IPS-NIHi7 (cell line): ENCODE results near the gene IGFL4.

Experiments used
- DNase-seq: peaks from one replicate; pipeline ENCODE4 v3.0.0; 2012; ENCODE audit warnings: mixed read lengths; ENCODE audit errors: extremely low spot score

IGFL4 gene

GRCh38 chr19:46020819-46021125 lies 20.0 kb downstream of the IGFL4 start:
- DNase-seq, result no peak

DNA sequence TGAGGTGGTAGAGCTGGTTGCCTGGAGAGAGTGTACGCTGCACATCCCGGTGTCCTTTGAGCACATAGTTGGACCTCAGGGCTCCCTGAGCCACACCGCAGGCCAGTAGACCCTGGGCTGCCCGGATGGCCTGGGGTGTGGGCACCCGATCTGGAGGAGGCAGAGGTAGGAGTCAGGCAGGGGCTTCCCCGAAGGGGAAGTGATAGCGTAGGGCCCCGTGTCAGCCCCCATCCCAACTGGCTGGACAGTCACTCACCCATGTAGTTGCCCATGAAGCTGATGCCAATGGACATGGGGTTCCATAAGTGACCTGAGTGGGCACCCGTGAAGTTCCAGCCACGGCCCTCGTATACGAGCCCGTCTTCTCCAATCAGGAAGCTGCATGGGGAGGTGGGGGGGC lies 21.5 kb downstream of the IGFL4 start:
- no peak for DNase-seq

DNA sequence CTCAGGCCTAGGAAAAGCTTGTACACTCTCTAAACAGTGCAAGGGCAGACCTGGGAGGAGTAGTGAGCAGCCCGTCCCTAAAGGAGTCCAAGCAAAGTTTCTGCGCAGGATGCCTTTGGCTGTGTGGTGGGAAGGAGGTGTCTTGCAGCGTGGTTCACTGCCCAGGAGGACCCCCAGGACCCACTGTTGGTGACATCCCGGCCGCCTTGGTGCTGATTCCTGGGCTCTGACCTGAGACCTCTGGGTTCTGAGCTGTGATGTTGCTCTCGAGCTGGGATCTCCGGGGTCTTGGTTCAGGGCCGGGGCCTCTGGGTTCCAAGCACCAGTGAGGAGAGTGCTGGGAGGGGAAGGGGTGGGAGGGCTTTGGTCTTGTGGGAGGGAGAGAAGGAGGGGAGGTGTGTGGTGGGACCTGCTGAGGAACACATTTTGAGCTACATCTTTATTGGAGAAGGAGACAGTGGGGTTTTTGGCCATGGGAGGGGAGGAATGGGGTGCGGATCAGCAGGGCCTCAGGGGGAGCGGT lies 22.0 kb downstream of the IGFL4 start:
- no peak for DNase-seq

- DNase-seq, result no peak
Measured at GRCh38 chr19:46017874-46018675, 22.7 kb downstream of the IGFL4 start.

DNA sequence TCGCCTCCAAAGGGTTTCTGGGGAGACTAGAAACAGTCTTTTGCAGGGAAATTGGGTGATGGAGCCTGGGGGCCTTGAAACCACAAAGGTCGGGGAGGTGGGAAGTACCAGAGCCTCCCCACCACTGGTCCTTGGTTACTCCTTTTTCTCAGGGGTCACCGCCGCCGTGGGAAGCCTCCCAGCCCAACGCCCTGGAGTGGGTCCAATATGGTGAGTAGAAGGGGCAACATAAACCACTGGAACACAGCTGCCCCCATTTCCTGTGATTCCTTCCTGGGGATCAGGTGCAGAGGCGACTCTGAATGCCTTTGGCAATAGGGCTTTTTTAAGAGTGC lies 23.7 kb downstream of the IGFL4 start:
- DNase-seq, result no peak

DNA sequence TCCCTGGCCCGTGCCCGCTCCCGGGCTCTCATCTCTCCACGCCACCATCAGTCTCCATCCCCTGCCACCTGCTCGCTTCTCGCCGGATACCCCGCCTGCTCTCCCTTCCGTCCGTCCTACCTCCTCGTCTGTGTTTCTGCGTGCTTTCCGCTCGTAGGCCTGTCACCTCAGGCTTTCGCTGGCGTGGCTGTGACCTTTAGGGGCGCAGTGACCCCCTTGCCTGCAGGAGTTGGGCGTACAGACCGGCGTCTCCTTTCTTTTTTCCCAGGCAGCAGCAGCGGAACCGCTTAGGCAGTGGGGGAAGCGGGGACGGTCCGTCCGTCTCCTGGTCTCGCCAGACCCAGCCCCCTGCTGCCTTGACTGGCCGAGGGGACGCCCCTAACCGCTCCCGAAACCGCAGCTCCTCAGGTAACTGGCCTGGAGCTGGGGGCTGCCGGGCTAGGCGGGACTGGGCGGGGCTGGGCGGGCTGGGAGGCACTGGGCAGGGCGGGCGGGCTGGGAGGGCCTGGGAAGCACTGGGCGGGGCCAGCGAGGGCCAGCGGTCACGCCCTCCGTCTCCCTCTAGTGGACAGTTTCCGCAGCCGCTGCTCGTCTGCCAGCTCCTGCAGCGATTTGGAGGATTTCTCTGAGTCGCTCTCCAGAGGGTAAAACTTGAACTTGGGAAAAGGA lies 24.2 kb downstream of the IGFL4 start:
- DNase-seq, result peak; percentile 92

- DNase-seq, result no peak
Measured at GRCh38 chr19:46015687-46016425, 24.9 kb downstream of the IGFL4 start.

- peak; percentile 90 for DNase-seq
Measured at GRCh38 chr19:46014941-46015686, 25.7 kb downstream of the IGFL4 start.

- no peak for DNase-seq
Measured at GRCh38 chr19:46014534-46014933, 26.3 kb downstream of the IGFL4 start.

GRCh38 chr19:46009530-46010510 lies 31.0 kb downstream of the IGFL4 start:
- peak; percentile 78 for DNase-seq

DNA sequence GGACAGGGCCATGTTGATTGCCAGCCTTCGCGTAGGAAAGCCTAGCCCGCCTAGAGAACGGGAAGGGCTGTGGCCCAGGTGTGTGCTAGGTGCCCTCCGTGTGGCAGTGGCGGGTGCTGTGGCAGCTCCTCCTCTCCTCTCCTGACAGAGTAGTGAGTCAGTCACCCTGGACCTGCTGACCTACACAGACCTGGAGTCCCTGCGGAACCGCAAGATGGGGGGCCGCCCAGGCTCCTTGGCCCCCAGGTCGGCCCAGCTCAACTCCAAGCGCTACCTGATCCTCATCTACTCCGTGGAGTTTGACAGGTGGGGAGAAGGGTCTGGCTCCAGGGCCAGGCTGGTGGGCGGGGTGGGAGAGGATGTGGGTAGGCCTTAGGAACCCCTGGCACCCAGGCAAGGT lies 34.4 kb downstream of the IGFL4 start:
- no peak for DNase-seq

DNA sequence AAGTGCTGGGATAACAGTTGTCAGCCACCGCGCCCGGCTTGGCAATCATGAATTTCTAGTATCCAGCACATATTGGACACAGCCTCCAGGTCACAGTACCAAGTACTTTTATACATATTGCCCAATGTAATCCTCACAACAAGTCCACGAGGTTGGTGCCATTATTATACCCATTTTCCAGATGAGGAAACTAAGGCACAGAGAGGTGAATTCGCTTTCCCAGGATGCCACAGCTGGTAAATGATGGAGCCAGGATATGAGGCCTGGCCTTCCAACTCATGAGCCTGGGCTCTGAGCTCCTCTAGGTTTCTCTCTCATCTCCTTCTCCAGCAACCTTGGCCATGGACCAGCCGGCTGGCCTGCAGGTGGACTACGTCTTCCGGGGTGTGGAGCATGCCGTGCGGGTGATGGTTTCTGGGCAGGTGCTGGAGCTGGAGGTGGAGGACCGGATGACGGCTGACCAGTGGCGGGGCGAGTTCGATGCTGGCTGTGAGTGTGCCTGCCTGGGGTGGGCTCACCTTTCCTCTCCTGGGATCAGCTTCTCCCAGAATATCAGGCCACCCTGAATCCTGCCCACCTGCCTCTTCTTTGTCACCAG lies 38.0 kb downstream of the IGFL4 start:
- DNase-seq, result no peak

GRCh38 chr19:46000491-46001246 lies 40.1 kb downstream of the IGFL4 start:
- DNase-seq, result peak; percentile 87

DNA sequence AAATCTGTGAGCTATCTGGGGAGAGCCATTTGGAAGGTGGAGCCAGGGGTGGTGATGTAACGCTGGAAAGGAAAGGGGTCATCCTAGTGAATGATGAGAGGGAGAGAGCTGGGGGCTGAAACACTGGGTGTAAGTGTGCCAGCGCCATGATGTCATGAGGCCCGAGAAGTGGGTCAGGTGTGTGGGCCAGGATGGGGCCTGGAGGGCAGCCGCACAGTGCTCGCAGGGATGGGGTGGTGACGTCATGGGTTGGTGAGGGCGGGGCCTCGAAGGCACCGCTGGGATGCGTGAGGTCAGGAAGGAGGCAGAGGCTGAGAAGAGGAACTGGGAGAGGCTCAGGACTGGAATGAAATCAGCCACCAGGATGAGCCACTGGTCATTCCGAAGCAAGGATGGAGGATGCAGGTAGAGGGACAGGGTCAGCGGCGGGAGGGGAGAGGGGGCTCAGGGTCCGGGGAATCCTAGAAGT lies 41.1 kb downstream of the IGFL4 start:
- DNase-seq, result peak; percentile 70

GRCh38 chr19:45998834-45999233 lies 42.0 kb downstream of the IGFL4 start:
- no peak for DNase-seq

- DNase-seq, result no peak
Measured at GRCh38 chr19:45996933-45997332, 43.9 kb downstream of the IGFL4 start.

GRCh38 chr19:45995715-45996385 lies 45.0 kb downstream of the IGFL4 start:
- DNase-seq, result no peak

- peak; percentile 98 for DNase-seq
Measured at GRCh38 chr19:45994998-45995714, 45.6 kb downstream of the IGFL4 start, which contains the start of gene CCDC61. TSS of gene CCDC61 (plus strand) at chr19:45995467. CDS start at chr19:46003019, 7,552 bp downstream.
